HCT116 (cell line): ENCODE data around the gene HCN4. TPM values are rescaled to one million over a fixed set of nuclear protein-coding genes. Genes with fewer than 3 reads are reported as not detected.

Experiments
- ATAC-seq: fragments of 200-7000 bp; cut with Tn5 transposase; 2 replicates; pipeline ENCODE4 v1.9.1; 2020; ENCODE audit warnings: mild to moderate bottlenecking, moderate library complexity
- BruUV-seq: library from RNA; stranded (reverse); fragments of 400-500 nt; replicated peaks from 2 replicates; lab custom pipeline; 2021; lab: Mats Ljungman, UMichigan
- CTCF ChIA-PET: fragments of 300-600 bp; sonication (Branson Sonifier 250); formaldehyde crosslinking; loops from one replicate; lab custom pipeline; 2021; ENCODE audit warnings: antibody characterized with exemption; lab: Charles Lee
- POLR2A ChIA-PET: fragments of 300-600, 350-600 bp; sonication (Branson Sonifier 250); formaldehyde crosslinking; loops from one replicate; lab custom pipeline; 2021; ENCODE audit warnings: antibody characterized with exemption; lab: Charles Lee
- RAD21 ChIA-PET, 2 experiments: fragments of 300-600 bp; sonication (Branson Sonifier 250); formaldehyde crosslinking; loops; one replicate each; lab custom pipeline; 2023; ENCODE audit warnings: low total read pairs in 2 of 2; ENCODE audit not compliant: uncharacterized antibody in 2 of 2, unreplicated experiment in 2 of 2, low non-redundant PET in 1 of 2; lab: Charles Lee
- DNase-seq: peaks from one replicate; pipeline ENCODE4 v3.0.0-alpha.2; 2010; ENCODE audit warnings: low read depth, low spot score
- H2AFZ ChIP-seq: fragments of 200-600 bp; shearing (Covaris generic), sonication (generic); 2 replicates; pipeline ENCODE4 v1.6.1; 2017; ENCODE audit warnings: low read depth, mixed run types, mixed read lengths, antibody characterized with exemption, low read length; ENCODE audit not compliant: poor library complexity, severe bottlenecking
- H3K27ac ChIP-seq: 2 replicates; pipeline ENCODE4 v1.5.1; 2012; ENCODE audit warnings: low read depth, low read length
- H3K27me3 ChIP-seq: fragments of 200-600 bp; sonication (generic); 2 replicates; pipeline ENCODE4 v1.6.1; 2016; ENCODE audit warnings: mixed run types, low read length, mixed read lengths; ENCODE audit not compliant: insufficient read depth
- H3K36me3 ChIP-seq, 2 experiments: fragments of 200-500 bp in 1 of 2; fragments of 200-600 bp in 1 of 2; sonication (Bioruptor generic) in 1 of 2; sonication (generic) in 1 of 2; 2 replicates each; pipeline versions ENCODE4 v1.5.1 to v1.6.1; 2014 to 2016; ENCODE audit warnings: low read length in 2 of 2, inconsistent platforms in 1 of 2, mixed read lengths in 1 of 2, mixed run types in 1 of 2; ENCODE audit not compliant: insufficient read depth in 2 of 2, control insufficient read depth in 1 of 2
- H3K4me1 ChIP-seq, 2 experiments: fragments of 200-600 bp in 1 of 2; sonication (generic) in 1 of 2; 2 replicates each; pipeline versions ENCODE4 v1.5.1 to v1.6.1; 2012 to 2017; ENCODE audit warnings: low read length in 2 of 2, inconsistent platforms in 1 of 2, mild to moderate bottlenecking in 1 of 2, mixed read lengths in 1 of 2, mixed run types in 1 of 2, moderate library complexity in 1 of 2; ENCODE audit not compliant: insufficient read depth in 2 of 2, control insufficient read depth in 1 of 2
- H3K4me2 ChIP-seq: fragments of 200-600 bp; sonication (generic); 2 replicates; pipeline ENCODE4 v1.6.1; 2017; ENCODE audit warnings: mixed run types, low read length, mixed read lengths
- H3K4me3 ChIP-seq, 2 experiments: fragments of 200-600 bp in 1 of 2; sonication (generic) in 1 of 2; replicated peaks in 1 of 2; 2 replicates each; pipeline ENCODE4 v1.5.1; 2011 to 2016; ENCODE audit warnings: low read length in 2 of 2, control low read depth in 1 of 2, low read depth in 1 of 2, mild to moderate bottlenecking in 1 of 2, mixed read lengths in 1 of 2, mixed run types in 1 of 2
- H3K79me2 ChIP-seq: fragments of 200-600 bp; sonication (generic); 2 replicates; pipeline ENCODE4 v1.6.1; 2017; ENCODE audit warnings: mild to moderate bottlenecking, mixed run types, low read length, moderate library complexity, mixed read lengths; ENCODE audit not compliant: insufficient read depth
- H3K9ac ChIP-seq: fragments of 200-600 bp; sonication (generic); 2 replicates; pipeline ENCODE4 v1.6.1; 2016; ENCODE audit warnings: low read length, mixed read lengths
- H3K9me2 ChIP-seq: fragments of 200-600 bp; sonication (generic), shearing (Covaris generic); 2 replicates; pipeline ENCODE4 v1.6.1; 2017; ENCODE audit warnings: mixed run types, mild to moderate bottlenecking, moderate library complexity; ENCODE audit not compliant: insufficient read depth
- H3K9me3 ChIP-seq, 2 experiments: fragments of 200-500 bp in 1 of 2; fragments of 200-600 bp in 1 of 2; sonication (Bioruptor generic) in 1 of 2; sonication (generic) in 1 of 2; 2 replicates each; pipeline ENCODE4 v1.6.1; 2014 to 2017; ENCODE audit warnings: low read length in 2 of 2, mixed read lengths in 2 of 2, inconsistent platforms in 1 of 2, low read depth in 1 of 2, mild to moderate bottlenecking in 1 of 2, mixed run types in 1 of 2, moderate library complexity in 1 of 2; ENCODE audit not compliant: control insufficient read depth in 1 of 2, insufficient read depth in 1 of 2
- H4K20me1 ChIP-seq: fragments of 200-600 bp; sonication (generic), shearing (Covaris generic); 2 replicates; pipeline ENCODE4 v1.6.1; 2017; ENCODE audit warnings: mixed run types, mild to moderate bottlenecking, moderate library complexity; ENCODE audit not compliant: insufficient read depth
- CEBPB ChIP-seq: IDR thresholded peaks from 2 replicates; pipeline ENCODE4 v1.6.1; 2012; ENCODE audit warnings: low read depth
- ELF1 ChIP-seq: IDR thresholded peaks from 2 replicates; pipeline ENCODE4 v1.6.1; 2012; ENCODE audit warnings: low read depth, borderline replicate concordance
- EZH2 ChIP-seq: fragments of 200-600 bp; sonication (generic); IDR thresholded peaks from 2 replicates; pipeline ENCODE4 v1.6.1; 2017; ENCODE audit warnings: antibody characterized with exemption, mixed run types
- EZH2phosphoT487 ChIP-seq: fragments of 200-600 bp; IDR thresholded peaks from 2 replicates; pipeline ENCODE4 v1.6.1; 2018; ENCODE audit warnings: antibody characterized with exemption, borderline replicate concordance
- FOSL1 ChIP-seq: IDR thresholded peaks from 2 replicates; pipeline ENCODE4 v1.6.1; 2012; ENCODE audit warnings: low read depth
- POLR2AphosphoS5 ChIP-seq: IDR thresholded peaks from 2 replicates; pipeline ENCODE4 v1.6.1; 2011; ENCODE audit warnings: mild to moderate bottlenecking, low read depth, low read length, moderate library complexity
- RAD21 ChIP-seq: IDR thresholded peaks from 2 replicates; pipeline ENCODE4 v1.6.1; 2012; ENCODE audit warnings: low read depth, mild to moderate bottlenecking
- SIN3A ChIP-seq: IDR thresholded peaks from 2 replicates; pipeline ENCODE4 v1.6.1; 2012; ENCODE audit warnings: low read depth
- SP1 ChIP-seq: IDR thresholded peaks from 2 replicates; pipeline ENCODE4 v1.6.1; 2012; ENCODE audit warnings: low read depth
- TCF7L2 ChIP-seq: IDR thresholded peaks from 2 replicates; pipeline ENCODE4 v1.7.0; 2011; ENCODE audit warnings: borderline replicate concordance, inconsistent platforms; ENCODE audit not compliant: insufficient read depth, insufficient read length; ENCODE audit errors: extremely low read depth
- YY1 ChIP-seq: IDR thresholded peaks from 2 replicates; pipeline ENCODE4 v1.6.1; 2011; ENCODE audit warnings: low read length, low read depth, moderate library complexity, mild to moderate bottlenecking; ENCODE audit not compliant: insufficient replicate concordance; ENCODE audit errors: extremely low read depth
- ZFX ChIP-seq: fragments of 450-650 bp; IDR thresholded peaks from 2 replicates; pipeline ENCODE4 v1.6.1; 2017
- intact Hi-C: fragments of 100-400 bp; cut with micrococcal nuclease; formaldehyde crosslinking; loops from 2 replicates; pipeline ENCODE4 v1.10.0; 2022
- total RNA-seq: library from RNA; stranded (reverse); gene quantifications from one replicate; pipeline ENCODE4 v1.2.1, GENCODE V29; 2021; ENCODE audit not compliant: unreplicated experiment
- TF ChIP-seq, protein P1 (sequence below), 3 experiments: fragments of 200-600 bp in 1 of 3; sonication (generic) in 1 of 3; IDR thresholded peaks in 2 of 3; conservative IDR thresholded peaks in 1 of 3; 2 replicates each; pipeline ENCODE4 v1.5.1; 2012 to 2017; ENCODE audit warnings: low read depth in 2 of 3, low read length in 2 of 3, antibody characterized with exemption in 1 of 3, borderline replicate concordance in 1 of 3, control low read depth in 1 of 3, mild to moderate bottlenecking in 1 of 3, mixed read lengths in 1 of 3, mixed run types in 1 of 3, moderate library complexity in 1 of 3; ENCODE audit not compliant: insufficient read depth in 1 of 3
- TF ChIP-seq, protein P2 (sequence below): IDR thresholded peaks from 2 replicates; pipeline ENCODE4 v1.6.1; 2012
- TF ChIP-seq, protein P3 (sequence below): IDR thresholded peaks from 2 replicates; pipeline ENCODE4 v1.6.1; 2012
- TF ChIP-seq, protein P4 (sequence below): IDR thresholded peaks from 2 replicates; pipeline ENCODE4 v1.6.1; 2011; ENCODE audit warnings: mild to moderate bottlenecking, low read length, moderate library complexity; ENCODE audit not compliant: insufficient replicate concordance; ENCODE audit errors: extremely low read depth

Gene HCN4
- total RNA-seq, 1 experiment from 2014 or later = 1.7 TPM

DNA sequence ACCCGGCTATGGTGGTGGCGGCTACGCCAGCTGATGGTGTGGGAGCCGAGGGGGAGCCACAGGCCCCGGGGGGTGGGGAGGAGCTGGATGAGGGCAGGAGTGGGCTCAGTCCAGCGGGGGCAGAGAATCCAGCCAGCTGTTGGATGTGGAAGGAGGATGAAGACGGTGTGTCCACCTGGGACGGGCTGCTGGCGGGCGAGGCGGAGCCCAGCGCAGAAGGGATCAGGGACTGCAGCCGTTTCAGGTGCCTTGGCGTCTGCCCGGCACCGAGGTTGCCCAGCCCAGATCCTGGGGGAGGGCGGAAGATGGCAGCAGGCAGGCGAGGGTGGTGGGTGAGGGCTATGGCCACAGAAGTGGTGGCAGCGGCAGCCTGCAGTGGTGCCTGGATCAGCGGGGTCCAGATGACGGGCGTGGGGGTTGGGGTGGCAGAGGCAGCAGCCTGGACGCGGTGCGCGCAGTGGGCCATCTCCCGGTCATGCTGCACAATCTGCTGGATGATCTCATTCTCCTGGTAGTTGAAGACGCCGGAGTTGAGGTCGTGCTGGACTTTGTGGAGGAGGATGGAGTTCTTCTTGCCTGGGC lies 45.3 kb downstream of the HCN4 start:
- TF ChIP-seq CEBPB (no peak), EZH2 (no peak), FOSL1 (no peak), POLR2AphosphoS5 (no peak), TCF7L2 (no peak), RAD21 (no peak), SP1 (no peak), ZFX (no peak), ELF1 (no peak), YY1 (no peak), SIN3A (no peak), EZH2phosphoT487 (no peak)
- TF ChIP-seq, protein P1, sequence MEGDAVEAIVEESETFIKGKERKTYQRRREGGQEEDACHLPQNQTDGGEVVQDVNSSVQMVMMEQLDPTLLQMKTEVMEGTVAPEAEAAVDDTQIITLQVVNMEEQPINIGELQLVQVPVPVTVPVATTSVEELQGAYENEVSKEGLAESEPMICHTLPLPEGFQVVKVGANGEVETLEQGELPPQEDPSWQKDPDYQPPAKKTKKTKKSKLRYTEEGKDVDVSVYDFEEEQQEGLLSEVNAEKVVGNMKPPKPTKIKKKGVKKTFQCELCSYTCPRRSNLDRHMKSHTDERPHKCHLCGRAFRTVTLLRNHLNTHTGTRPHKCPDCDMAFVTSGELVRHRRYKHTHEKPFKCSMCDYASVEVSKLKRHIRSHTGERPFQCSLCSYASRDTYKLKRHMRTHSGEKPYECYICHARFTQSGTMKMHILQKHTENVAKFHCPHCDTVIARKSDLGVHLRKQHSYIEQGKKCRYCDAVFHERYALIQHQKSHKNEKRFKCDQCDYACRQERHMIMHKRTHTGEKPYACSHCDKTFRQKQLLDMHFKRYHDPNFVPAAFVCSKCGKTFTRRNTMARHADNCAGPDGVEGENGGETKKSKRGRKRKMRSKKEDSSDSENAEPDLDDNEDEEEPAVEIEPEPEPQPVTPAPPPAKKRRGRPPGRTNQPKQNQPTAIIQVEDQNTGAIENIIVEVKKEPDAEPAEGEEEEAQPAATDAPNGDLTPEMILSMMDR (IDR thresholded peaks at IDR 0.05 in 2 of 3, conservative IDR thresholded peaks at IDR 0.05 in 1 of 3; ENCODE audit: borderline replicate concordance in 1 of 3, insufficient read depth in 1 of 3, low read depth in 2 of 3, low read length in 2 of 3) = no peak
- TF ChIP-seq, protein P2, sequence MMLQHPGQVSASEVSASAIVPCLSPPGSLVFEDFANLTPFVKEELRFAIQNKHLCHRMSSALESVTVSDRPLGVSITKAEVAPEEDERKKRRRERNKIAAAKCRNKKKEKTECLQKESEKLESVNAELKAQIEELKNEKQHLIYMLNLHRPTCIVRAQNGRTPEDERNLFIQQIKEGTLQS = no peak
- TF ChIP-seq, protein P3, sequence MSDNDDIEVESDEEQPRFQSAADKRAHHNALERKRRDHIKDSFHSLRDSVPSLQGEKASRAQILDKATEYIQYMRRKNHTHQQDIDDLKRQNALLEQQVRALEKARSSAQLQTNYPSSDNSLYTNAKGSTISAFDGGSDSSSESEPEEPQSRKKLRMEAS = no peak
- TF ChIP-seq, protein P4, sequence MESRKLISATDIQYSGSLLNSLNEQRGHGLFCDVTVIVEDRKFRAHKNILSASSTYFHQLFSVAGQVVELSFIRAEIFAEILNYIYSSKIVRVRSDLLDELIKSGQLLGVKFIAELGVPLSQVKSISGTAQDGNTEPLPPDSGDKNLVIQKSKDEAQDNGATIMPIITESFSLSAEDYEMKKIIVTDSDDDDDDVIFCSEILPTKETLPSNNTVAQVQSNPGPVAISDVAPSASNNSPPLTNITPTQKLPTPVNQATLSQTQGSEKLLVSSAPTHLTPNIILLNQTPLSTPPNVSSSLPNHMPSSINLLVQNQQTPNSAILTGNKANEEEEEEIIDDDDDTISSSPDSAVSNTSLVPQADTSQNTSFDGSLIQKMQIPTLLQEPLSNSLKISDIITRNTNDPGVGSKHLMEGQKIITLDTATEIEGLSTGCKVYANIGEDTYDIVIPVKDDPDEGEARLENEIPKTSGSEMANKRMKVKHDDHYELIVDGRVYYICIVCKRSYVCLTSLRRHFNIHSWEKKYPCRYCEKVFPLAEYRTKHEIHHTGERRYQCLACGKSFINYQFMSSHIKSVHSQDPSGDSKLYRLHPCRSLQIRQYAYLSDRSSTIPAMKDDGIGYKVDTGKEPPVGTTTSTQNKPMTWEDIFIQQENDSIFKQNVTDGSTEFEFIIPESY = no peak

More for the DNA sequence above, 45.3 kb downstream of the HCN4 start:
- POLR2A ChIA-PET = no interaction called here
- intact Hi-C loops = no loop called here
- H3K4me3 ChIP-seq = no peak overlapping the region
- no TSS peak for BruUV-seq
- H3K9me3 ChIP-seq = no peaks in the 10 kb centered on the region
- CTCF ChIA-PET = no interaction called here
- H2AFZ ChIP-seq = no peak overlapping the region
- no peak overlapping the region for H3K27ac ChIP-seq
- DNase-seq = no peak
- no peak overlapping the region for H3K9ac ChIP-seq
- no peaks in the 10 kb centered on the region for H3K36me3 ChIP-seq
- RAD21 ChIA-PET = no interaction called here
- no peaks in the 10 kb centered on the region for H3K4me1 ChIP-seq
- no peaks in the 10 kb centered on the region for H3K79me2 ChIP-seq
- H3K27me3 ChIP-seq = no peaks in the 10 kb centered on the region
- H3K4me2 ChIP-seq = no peak overlapping the region
- ATAC-seq = no peak
- H4K20me1 ChIP-seq = no peaks in the 10 kb centered on the region
- H3K9me2 ChIP-seq = no peaks in the 10 kb centered on the region
